Stimulated activated naive CD4-positive, alpha-beta T cell (primary cell): ENCODE measurements around the gene UPF3A.
A peak's percentile ranks its signal among the peaks of the same experiment; 100 is the strongest.
"Not testable (repeated sequence)": the region's sequence is repeated elsewhere in the genome, so short reads cannot be mapped to it uniquely, and the experiment has no call there.

Experiments
- DNase-seq, 6 experiments: peaks; one replicate each; lab custom pipeline; 2025; lab: John Stamatoyannopoulos, UW

Gene UPF3A

DNA sequence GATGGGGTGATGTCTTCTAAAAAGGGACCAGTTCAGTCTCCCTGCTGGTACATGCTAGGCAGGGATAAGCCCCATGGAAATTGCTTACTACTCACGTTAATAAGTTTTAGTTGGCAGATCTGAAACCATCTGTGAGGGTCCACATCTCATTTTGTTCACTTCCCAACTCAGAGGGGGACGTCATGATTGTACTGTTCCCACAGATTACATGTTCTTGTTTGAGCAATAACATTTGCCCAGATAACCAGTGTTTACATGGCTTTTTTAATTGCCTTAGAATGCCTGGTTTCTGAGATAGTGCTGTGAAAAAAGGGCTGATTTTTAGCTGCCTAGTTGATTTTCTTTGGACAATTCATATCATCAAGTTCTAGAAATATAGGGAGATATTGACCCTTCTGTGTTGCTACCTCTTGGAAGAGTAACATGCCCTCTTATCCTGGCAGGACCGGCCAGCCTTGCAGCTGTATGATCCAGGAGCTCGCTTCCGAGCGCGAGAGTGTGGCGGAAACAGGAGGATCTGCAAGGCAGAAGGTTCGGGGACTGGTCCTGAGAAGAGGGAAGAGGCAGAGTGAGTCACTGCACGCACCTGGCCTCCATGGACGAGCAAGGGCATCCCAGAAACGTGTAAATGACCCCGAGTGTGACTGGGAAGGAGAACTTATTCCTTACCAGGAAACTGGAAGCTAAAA, 23.1 kb downstream of the UPF3A start:
- DNase-seq: no peak

DNA sequence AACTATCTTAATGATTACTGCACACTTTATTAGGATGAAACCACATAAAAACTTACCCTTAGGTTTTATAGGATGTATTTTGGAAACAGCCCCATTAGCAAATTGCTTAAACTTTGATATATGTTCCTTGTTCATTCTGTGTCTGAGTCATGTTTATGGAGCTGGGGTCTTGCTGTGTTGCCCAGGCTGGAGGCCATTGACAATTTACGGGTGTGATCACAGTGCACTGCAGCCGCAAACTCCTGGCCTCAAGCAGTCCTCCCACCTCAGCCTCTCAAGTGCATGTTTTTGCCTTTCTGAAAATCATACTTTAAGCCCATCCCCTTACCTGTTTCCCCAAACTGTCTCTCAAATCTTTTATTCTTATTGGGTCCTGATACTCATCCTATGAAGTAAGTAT, 27.7 kb downstream of the UPF3A start:
- no peak for DNase-seq

DNA sequence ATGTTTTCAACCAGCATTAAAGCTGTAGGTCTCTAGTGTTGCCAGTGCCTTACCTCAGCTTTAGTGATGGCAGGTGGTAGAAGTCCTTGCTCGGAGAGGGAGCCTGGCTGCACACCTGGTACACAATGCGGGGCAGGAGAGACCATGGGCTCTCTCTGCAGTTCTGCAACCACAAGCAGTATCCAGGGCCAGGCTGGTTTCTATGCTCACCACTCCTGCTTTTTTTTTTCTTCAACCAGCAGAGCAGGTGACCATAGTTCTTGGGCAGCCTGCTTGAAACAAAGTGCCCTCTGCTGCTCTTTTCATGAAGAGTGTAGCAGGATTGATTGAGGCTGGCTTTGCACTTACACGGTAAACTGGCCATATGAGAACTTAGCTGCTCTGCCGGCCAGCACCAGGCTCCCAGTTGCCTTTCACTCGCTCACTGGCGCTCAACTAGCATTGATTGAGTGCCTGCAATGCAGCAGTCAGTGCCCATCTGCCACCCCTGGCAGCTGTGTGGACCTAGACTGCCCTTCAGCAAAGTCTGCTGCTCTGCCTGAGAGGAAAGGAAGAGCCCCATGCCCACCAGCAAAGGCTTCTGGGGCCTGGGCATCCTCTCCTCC, 28.5 kb downstream of the UPF3A start:
- no peak for DNase-seq

DNA sequence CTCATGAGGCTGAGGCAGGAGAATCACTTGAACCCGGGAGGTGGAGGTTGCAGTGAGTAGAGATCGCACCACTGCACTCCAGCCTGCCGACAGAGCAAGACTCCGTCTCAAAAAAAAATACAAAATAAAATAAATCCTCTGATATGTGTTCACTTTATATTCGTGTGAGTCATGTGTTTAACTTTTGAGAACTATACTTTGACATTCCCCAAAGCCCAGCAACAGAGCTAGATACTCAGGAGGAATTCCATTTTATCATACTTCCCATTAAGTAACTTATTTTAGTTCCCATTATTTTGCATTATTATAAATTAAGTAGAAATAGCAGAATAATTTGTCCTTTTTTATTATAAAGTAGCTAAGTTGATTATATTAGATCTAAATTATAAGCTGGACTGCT, 29.6 kb downstream of the UPF3A start:
- no peak for DNase-seq

DNA sequence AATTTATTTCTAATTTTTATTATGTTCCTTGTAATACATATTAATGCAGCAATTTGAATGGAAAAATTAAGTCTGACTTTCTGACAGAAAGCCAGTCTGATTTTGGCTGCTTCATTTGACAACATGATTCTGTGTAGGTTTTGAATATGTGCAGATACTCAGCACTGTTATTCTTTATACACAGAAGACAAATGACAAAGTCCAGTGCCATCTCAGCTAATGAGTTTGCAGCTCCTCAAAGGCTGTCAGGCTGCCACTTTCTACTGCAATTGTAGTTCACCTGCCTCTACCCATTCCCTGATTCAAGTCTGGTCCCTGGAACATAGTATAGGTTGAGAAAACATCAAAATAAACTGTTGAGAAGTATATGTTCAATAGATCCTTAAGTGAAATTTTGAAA, 30.0 kb downstream of the UPF3A start:
- no peak for DNase-seq

DNA sequence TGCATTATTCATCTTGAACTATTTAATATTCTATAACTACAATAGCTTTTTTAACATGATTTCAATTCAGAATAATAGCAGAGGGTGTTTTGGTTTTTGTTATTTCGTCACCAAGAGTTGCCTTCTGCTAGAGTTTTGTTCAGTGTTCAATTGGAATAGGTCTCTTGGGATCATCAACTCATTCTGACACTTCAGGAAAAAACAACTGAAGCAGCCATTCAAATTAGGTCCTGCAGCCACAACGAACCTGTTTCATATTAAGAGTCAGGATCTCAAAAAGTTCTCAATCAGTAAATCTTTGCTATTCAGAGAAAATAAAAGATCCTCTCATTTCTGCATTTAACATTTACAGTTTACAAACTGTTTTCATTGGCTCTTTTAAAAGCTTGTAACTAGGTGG, 30.5 kb downstream of the UPF3A start:
- DNase-seq: no peak

DNA sequence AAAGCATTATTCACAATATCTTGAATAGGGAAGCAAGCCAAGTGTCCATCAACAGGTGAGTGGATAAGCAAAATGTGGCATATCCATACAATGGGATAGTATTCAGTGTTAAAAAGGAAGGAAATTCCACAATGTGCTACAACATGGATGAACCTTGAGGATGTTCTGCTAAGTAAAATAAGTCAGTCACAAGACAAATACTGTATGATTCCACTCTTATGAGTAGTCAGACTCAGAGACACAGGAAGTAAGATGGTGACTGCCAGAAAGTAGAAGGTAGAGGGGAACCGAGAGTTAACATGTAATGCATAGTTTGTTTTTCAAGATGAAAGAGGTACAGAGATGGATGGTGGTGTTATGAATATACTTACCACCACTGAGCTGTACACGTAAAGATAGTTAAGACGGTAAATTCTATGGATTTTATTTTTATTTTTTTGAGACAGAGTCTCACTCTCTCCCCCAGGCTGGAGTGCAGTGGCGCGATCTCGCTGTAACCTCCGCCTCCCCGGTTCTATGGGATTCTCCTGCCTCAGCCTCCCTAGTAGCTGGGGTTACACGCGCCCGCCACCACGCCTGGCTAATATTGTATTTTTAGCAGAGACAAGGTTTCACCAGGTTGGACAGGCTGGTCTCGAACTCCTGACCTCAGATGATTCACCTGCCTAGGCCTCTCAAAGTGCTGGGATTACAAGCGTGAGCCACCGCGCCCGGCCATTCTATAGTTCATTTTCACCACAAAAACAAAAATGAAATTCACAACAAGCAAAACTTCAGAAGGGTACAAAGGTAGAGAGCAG, 31.9 kb downstream of the UPF3A start:
- DNase-seq: peak in 1 of 6 experiments; percentile 13

DNA sequence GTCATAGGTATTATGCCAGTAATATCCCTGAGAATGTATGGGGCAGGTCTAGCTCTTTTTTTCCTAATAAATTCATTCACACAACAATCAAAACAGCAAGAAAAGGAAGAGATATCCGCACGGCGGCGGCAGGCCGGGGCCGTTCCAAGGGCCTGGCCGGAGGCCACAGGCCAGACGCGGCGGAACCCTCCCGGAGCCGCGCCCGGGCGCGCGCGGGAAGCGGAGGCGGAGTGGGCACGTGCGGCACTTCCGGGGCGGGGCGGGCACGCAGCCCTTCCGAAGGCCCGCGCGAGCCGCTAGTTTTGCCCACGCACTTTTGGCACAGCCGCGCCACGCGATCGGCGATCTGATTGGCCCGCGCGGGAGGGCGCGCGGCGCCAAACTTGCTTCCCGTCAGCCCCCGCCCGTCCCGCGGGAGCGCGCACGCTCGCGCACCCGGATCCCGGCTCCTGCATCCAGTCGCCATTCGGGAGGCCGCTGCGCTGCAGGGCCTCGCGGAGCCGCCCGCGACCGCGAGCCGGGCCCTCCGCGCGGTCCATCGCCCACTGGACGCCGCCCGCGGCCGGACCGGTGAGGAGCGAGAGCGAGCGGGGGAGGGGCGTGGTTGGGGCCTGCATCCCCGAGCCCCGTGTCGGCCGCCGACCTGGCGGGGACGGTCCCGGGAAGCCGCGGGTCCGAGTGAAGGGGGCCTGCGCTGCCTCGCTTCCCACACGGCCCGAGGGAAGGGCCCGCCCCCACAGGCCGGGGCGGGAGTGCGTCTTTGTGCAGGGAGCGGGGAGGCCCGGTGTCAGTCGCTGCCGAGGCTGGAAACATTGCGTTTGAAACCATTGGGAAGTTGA, 32.9 kb downstream of the UPF3A start, which contains the start of gene CHAMP1:
Gene CHAMP1 (plus strand): TSS at position 430 of the 839 bp plus-strand sequence. CDS start 9,340 bp downstream, outside the sequence.
- DNase-seq: peak; percentile 80 to 89 (median 86)

DNA sequence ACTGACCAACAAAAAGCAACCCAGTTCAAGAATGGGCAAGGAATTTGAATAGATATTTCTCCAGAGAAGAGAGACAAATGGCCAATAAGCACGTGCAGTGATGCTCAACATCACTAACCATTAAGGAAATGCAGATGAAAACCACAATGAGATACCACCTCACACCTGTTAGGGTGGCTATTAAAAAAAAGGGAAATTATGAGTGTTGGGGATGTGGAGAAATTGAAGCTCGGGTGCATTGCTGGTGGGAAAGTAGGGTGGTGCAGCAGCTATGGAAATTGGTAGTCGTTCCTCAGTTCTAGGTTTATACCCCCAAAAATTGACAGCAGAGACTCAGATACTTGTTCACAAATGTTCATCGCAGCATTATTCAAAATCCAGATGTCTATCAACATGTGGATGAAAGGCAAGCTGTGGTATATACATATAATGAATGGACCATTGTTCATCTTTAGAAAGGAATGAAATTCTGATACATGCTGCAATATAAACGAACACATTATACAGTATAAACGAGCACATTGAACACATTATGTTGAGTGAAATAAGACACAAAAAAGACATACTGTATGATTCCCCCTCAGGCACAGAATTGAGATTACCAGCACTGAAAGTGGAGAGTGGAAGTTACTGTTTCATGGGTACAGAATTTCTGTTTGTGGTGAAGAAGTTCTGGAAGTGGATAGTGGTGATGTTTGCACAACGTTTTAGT, 33.8 kb downstream of the UPF3A start:
- DNase-seq: peak in 2 of 6 experiments; percentile 37 to 42

DNA sequence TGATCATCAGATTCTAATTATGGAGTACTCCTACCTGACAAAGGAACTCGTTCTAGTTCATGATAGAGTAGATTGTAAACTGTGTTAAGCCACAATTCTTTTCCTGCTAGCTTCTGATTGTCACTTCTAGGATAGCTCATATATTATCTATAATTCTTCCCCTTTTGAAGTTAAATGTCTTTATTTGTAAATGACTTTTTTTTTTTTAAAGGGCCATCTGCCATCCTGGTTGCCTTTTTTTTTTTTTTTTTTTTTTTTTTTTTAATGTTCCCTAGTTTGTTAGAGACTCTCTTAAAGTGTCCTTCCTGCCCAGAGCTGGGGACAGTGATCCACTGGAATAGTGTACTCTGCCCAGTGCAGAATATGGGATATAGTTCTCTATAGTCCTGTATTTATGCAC, 37.2 kb downstream of the UPF3A start:
- DNase-seq: no peak

DNA sequence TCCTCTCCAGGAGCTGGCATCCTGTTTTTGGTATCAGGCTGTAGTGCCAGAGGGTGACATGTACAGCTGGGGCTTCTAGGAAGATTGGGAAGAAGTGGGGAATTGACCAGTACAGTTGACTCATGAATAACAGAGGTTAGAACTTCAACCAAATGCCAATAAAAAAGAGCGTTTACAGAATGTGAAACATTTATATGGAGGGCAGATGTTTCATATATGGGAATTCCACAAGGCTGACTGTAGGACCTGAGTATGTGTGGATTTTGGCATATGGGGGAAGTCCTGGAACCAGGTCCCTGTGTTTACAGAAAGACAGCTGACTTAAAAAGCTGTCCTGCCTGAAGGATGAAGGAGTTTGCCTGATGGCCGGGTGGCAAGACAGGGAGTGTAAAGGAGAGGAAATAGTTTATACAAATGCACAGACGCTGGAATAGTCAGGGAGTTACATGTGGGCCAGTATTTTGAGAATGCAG, 38.1 kb downstream of the UPF3A start:
- DNase-seq: no peak

DNA sequence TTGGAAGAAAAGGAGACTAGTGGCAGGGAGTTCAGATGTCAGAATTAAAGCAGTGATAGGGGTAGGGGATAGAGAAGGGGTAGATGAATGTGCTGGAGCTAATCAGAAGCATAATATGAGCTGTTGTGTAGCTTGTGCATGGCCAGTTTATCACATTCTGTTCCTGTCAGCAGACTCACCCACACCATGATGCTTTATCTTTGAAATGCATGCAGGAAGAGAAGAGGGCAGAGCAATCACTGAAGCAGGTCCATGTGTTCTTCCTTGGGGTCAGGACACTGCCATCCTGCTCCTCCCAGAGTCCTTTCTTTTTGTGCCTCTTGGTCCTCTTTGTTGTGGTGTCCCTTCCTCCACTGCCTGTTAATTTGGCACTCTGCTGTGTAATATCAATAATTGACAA, 38.7 kb downstream of the UPF3A start:
- no peak for DNase-seq

DNA sequence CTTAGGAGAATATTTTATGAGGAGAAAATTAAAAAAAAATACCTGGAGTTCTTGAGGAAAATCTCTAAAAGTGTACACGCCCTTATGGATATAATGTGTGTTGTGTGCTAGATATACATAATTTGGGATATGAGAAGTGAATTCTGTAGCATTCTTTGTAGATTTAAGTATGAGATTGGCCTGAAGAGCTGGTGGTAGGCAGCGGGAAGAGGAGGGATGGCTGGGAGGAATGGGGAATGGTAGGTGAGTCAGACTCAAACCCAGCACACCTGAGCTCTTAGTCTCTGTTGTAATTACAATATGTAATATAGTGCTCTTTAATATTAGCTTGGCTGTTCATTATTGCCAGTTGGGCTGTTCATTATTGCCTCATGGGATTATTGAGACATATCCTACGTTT, 39.9 kb downstream of the UPF3A start:
- DNase-seq: no peak

DNA sequence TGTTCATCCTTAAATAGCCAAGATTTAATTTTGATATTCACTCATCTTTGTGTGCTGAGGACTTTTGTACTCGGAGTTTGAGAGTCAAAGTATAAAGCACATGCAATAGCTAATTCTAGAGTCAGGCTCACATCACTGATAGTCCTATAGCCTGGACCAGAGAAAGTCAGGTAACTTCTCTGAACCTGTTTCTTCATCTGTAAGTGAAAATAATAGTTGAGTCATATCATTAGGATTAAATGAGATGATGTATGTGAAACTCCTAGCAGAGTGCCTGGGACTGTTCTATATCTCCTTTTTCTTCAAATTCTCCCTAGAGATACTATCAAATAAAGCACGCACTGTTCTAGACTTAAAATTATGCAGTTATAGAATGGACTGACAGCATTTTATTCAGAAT, 41.9 kb downstream of the UPF3A start:
- no peak for DNase-seq

DNA sequence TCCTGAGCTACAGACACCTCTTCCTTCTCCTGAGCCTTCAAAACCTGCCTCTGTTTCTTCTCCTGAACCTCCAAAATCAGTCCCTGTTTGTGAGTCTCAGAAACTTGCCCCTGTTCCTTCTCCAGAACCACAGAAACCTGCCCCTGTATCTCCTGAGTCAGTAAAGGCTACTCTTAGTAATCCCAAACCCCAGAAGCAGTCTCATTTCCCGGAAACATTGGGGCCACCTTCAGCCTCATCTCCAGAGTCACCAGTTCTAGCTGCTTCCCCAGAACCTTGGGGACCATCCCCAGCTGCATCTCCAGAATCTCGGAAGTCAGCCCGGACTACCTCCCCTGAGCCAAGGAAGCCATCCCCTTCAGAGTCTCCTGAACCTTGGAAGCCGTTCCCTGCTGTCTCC, 42.9 kb downstream of the UPF3A start:
- no peak for DNase-seq

DNA sequence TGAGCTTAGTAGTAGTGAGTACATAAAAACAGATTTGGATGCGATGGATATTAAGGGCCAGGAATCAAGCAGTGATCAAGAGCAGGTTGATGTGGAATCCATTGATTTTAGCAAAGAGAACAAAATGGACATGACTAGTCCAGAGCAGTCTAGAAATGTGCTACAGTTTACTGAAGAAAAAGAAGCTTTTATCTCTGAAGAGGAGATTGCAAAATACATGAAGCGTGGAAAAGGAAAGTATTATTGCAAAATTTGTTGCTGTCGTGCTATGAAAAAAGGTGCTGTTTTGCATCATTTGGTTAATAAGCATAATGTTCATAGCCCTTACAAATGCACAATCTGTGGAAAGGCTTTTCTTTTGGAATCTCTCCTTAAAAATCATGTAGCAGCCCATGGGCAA, 44.3 kb downstream of the UPF3A start:
- DNase-seq: no peak

DNA sequence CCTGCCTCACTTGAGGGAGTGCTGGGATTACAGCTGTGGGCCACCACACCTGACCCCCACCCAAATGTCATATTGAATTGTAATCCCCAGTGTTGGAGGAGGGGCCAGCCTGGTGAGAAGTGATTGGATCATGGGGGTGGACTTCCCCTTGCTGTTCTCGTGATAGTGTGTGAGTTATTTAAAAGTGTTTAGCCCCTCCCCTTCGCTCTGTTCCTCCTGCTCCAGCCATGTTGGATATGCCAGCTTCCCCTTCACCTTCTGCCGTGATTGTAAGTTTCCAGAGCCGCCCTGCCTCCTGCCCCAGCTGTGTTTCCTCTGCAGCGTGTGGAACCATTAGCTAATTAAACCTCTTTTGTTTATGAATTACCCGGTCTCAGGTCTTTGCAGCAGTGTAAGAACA, 46.6 kb downstream of the UPF3A start:
- no peak for DNase-seq

DNA sequence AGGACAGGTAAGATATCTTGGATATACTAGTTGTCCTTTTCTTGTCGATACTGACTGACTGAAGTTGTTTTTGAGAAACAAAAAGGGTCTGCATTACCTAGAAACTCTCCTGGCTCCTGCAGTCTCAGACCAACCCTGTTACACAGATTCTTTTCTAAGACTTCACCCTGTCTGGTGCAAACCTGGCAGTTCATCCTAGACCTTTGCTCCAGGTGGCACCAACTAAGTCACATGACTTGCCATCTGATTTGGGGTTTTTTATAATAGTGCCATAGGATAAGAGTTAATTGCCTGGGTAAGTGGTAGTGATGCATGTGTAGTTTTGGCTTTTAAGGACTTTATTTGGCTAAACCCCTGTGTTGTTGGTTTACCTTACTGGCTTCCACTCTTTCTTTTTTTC, 47.2 kb downstream of the UPF3A start:
- DNase-seq: no peak

DNA sequence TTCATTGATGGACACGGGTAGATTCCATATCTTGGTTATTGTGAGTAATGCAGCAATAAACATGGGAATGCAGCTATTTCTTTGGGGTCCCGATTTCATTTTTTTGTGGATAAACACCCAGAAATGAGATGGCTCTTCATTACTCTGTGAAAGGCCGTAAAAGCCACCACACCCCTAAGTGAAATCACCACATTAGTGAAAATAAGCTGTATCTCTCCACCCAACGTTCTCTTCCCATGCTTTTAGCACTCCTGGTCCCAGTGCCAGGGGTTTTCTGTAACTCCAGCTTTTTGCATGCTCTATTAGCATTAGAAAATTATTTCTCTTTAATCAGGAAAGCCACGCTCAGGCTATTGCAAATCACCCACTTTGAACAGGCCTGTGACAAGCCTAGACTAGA, 48.7 kb downstream of the UPF3A start:
- DNase-seq: no peak

DNA sequence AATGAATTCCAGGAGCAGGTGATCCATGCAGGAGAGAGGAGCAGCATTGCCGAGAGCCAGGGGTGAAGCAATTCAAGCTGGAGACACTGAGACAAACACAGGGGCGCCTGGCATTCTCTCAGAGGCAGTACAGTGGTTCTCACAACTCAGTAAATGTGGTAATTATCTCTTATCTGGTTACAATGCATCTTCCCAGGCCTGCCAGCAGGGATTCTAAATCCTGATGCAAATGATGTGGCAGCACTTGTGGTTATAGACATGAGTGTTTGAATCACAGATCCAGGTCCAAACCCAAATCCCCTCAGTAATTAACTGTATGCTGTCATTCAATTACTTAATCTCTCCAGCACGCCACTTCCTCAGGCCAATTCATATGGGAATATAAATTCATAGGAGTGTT, 52.5 kb downstream of the UPF3A start:
- not testable (repeated sequence) for DNase-seq

DNA sequence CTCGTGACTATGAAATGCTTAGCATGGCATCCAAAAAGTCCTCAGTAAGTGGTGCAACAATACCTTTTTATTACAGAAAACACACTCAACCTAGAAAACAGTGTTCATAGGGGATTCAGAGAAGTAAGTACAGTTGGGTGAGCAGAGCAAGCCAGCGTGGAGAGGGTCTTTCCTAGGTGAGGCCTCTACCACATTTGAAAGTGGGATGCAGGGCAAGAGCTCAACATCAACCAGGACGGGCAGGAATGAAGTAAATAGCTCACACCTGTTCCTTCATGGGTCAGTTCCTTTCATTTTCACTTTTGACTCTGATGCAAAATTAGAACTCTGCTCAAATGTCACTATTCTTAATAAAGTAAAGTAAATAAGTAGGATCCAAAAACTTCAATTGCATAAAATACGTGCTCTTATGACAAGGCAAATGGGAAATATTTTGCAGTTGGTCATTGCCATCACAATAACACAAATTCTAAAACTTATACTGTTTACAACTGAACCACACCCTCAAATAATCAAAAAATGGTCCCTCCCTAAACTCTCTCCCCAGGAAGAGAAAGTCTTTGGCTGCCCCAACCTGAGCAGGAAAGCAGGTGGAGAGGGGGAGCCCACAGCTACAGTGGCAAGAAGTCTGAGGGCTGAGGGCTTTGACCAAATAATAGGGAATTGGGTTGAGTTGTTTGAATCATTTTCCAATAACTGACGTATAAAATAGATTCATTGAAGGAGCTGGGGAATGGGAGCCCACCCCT, 53.1 kb downstream of the UPF3A start:
- no peak for DNase-seq
